ENCODE data around the gene CHMP6.

The CHMP6 gene

DNA sequence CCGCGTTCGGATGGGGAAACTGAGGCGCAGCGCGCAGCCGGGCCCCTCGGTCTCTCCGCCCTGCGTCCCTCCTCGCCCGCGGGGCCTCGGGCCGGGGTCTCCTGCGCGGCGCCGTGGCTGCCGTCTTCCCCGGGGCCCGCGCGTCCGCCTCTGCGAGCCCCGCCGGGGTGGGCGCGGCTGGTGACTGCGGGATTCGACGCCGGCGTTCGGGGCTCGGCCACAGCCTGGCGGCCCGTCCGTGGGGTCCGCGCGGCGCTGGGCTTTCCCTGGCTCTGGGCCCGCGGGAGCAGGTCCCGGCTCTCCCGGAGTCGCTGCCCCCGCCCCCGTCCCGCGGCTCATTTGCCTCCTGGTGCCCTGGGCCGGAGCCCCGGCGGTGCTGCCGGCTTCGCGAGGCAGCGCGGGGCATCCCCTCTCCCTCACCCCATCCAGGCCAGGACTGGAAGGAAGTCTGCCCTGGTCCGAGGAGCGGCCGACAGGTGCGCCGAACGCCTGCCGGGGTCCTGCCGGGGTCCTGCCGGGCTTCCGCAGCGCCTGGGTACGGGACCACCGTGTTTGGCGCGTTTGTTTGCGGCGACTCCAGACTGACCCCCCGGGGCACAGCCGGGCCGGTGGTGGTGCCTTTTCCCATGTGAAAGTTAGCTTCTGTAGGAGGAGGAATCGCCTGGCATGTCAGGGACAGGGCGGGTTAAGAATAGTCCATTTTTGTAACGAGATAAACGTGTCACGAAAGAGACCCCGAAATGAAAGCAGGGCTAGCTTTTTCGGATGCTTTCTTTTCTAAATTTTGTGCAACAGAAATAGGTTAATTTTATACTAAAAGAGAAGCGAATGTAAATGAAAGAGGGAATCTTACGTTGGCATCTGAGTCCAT is 671 bp downstream of the CHMP6 start:
- no peak for DNase-seq (ENCODE audit: low read depth in 2 of 3, low spot score in 2 of 3)

DNA sequence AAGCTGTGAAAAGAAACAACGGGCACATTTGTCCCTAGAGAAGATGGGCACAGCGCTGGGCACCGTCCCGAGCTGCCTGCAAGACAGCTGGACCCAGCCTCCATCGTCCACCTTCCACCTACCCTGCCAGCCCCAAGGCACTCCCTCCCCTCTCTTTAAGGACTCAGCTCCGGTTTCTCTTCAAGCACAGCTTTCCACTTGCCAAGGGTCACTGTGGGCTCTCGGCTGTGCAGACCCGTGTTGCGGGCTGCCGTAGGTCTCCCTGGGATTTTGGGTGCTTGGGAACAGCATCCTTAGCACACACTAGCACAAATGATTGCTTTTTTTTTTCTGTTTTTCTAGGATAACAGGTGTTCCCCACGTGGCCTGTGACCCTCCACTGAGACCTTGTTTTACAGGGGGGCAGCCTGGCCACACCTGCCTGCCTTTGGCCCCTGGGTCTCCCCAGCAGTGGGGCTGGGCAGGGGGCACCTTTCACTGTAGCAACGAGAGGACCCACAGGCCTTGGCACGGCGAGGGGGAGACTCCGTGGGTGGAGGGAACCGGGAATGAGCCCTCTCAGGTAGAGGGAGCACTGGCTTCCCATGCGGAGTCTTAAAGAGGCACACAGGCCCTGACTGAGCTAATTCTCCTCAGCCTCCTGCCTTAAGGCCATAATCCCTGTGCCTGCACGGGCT is 1.4 kb downstream of the CHMP6 start:
- DNase-seq (ENCODE audit: low read depth in 2 of 3, low spot score in 2 of 3), result no peak

DNA sequence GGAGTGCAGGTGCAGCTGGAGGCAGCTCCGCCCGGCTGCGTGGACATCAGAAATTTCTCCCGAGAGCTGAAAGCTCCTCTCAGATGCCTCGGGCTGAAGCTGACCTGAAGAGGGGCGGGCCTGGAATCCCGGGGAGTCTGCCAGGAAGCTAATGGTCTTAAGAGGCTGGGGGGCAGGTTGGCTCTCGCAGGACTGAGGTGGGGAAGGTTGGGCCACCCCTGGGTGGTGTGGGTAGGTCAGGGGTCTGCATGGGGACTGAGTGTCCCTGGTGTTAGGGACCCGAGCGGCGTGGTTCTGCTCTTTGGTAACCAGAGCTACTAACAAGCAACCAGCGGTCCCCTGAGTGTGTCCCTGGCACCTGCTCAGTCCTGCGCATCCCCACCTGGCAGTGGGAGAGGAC is 3.5 kb downstream of the CHMP6 start:
- DNase-seq (ENCODE audit: low read depth in 2 of 3, low spot score in 2 of 3), result no peak

DNA sequence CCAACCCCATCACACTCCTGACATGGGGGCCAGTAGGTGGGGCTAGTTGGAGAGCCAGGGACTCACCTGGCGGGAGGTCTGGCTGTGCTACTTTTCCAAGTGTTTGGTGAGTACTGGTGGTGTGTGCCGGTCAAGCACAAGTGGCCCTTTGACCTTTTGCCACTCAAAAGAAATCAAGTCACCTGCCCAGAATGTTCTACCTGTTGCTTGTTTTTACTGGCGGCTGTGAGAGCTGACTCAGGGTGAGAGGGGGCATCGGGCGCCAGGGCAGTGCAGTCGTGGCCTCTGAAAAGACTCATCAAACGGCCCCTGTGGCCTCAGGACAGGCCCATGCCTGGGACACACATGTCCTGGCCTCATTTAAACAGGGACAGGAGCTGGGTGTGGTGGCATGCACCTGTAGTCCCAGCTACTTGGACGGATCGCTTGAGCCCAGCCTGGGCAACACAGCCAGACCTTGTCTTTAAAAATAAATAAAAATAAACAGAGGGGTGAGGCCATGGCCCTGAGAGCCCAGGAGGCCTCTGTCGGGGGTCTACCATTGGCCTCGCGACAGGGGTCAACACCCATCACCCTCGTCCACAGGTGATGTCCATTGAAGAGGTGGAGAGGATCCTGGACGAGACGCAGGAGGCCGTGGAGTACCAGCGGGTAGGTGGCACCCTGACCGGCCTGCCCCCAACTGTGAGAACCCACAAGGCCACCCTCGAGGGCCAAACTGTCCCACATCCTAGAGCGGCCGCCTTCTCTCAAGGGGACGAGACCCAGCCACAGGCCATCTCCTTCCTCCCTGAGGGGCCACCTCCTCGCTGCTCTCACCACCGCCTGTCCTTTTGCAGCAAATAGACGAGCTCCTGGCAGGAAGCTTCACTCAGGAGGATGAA is 5.0 kb downstream of the CHMP6 start:
- DNase-seq (ENCODE audit: low read depth in 2 of 3, low spot score in 2 of 3), result no peak

DNA sequence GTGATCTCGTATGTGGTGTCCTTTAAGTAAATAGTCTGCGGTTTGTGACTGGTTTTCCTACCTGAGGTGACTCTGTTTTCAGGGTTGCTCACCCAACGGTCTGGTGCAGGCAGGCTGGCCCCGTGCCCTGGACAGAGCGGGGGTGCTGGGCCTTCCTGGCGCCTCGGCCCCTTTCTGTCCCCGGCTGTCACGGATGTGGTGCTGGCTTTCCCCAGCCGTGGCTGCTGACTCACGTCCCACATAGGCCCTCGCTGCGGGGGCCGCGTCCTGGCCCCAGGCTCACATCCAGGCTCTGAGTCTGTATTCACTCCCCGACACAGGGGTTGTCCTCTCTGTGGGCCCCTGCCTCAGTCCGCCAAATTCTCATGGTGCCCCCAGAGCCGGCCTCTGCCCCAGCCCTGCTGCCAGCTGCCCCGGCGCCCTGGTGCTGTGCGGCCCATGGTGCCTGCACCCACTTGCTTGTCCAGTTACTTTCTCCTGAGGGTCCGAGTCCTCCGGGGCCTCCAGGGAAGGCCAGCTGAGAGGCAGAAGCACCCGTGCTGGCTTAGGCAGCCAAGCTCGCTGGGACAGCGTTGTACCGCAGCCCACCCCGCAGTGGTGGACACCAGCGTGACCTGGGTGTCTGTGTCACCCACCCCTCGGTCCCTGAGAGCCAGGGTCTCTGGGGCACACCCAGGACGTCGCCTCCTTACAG is 5.9 kb downstream of the CHMP6 start:
- no peak for DNase-seq (ENCODE audit: low read depth in 2 of 3, low spot score in 2 of 3)

DNA sequence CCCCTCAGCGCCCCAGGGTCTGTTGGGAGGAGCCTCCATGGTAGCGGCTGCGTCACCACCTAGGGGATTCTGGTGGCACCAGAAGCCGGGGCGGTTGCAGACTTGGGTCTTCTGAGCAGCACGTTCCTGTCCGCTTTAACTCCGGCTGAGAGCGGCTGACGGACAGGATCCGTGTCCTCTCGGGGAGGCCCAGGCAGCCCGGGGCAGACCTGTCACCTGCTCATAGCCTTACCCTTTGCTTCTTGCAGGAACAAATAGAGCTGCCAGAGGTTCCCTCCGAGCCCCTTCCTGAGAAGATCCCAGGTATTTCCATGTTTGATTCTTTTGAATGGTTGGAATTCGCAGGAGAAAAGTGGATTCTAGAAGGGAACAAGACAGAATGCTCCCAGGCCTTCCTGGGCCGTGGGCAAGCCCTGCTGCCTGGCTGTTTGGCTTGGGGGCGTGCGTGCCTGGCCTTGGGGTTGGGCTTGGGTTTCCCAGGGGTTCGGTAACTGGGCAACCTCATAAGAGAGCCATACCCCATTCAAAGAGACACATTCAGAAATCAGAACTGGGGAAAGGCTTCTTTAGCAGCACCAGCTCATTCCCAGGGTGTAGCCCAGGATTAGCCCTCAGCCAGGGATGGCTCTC is 6.6 kb downstream of the CHMP6 start:
- no peak for DNase-seq (ENCODE audit: low read depth in 2 of 3, low spot score in 2 of 3)

DNA sequence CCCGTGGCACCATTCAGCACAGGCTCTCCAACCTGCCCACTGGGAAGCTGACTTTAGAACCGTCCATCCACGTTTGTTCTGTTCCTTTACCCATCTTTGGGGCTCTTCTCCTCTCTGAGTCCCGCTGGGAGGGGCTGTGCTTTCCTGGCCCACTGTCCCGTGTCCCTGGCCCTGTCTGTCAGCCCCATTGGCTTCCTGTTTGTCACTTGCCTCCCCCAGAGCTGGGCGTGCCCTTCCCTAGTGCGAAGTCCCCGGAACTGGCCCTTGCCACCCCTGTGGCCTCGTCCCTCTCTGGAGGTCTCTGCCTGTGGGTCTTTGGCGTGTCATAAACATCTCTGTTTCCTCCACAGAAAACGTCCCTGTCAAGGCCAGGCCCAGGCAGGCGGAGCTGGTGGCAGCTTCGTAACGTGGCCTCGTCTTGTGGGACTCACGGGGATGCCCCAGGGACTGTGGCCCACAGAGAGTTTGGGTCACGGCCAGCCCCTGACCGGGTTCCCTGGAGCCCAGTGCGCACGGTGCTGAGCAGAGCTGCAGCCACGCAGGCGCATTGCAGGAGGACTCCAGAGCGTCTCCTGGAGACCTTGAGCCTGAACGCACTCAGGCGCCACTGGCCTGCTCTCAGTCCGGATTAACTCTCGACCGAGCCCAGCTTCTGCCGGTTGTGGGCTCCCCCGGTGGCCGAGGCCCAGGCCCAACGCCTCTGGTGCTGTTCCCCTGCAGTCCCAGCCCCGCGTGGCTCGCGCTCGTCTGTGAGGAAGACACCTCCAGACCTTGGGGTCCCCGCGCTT is 7.3 kb downstream of the CHMP6 start:
- no peak for DNase-seq (ENCODE audit: low read depth in 2 of 3, low spot score in 2 of 3)

DNA sequence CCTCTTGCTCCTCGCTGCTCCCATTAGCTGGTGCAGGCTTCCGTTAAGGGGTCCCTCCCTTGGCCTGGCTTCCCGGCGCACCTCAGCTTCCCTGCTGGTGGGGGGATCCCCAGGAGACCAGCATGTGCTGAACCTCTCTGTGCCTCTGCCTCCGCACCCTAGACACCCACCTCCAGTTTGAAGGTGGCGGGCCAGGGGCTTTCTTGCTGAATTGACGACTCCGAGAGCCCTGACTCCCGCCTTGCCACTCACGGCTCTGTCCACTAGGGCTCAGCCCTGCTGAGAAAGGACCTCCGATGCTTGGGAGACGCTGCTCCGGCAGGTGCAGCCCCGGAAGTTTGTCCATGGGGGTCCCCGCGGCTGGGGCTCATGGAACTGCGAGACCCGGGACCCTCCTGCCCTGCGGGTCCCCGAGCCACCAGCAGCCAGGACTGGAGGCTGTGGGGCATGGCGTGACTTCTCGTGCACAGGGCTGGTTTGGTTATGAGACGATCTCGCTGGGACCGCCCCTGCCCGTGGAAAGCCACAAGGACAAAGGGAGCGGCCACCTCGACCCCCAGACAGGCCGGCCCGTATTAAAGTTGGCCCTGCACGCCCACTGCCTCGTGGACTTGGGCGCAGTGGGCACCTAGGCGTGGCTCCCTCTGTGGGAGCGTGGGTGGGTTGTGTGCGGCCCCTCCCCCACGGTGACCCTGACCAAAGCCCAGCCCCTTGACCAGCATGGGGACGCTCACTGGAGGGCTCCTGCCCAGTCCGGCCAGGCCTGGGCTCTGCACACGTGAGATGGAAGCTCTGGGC is 8.1 kb downstream of the CHMP6 start:
- no peak for DNase-seq (ENCODE audit: low read depth in 2 of 3, low spot score in 2 of 3)

DNA sequence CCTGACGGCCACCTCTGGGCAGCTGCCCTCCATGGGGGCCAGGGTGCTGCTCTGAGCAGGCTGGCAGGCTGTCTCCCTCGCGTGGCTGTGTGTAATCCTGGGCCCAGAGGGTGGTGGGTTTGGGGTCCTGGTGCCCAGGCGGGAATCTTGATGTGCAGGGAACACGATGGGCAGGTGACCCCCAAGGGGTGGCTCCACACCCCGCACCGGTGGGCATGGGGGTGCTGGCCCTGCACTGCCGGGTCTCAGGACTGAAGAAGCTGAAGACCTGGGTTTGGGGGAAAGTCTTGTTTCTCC is 8.6 kb downstream of the CHMP6 start:
- no peak for DNase-seq (ENCODE audit: low read depth in 2 of 3, low spot score in 2 of 3)

DNA sequence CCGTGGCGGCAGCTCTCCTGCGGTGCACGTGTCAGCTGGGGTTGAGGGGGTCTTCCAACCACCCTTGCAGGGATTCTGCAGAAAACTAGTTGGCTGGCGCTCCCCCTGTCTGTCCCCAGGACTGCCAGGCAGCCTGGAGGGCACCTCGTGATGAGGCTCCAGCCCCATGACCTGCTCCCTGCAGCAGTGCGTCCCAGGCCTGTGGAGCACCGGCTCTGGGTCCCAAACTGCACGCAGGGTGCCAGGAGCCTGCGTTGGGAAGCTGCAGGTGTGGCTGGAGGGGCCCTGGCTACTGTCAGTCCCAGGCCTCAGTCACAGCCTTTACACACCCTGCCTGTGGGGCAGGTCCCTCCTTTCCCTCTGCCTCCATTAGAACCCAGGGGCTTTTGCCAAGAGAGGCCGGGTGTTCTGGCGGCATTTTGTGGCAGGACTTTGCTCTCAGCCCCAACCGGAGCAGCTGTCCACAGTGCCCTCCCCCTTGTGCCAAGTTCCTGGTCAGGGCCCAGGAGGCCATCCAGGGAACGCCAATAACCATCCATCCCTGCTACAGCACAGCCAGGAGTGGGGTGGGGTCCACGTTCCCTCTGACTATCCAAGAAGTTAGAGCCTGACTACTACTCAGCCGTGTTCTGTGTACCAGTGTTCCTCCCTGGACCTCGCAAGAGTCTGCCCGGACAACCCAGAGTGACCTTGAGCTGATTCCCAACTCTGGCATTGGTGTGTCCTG is 9.2 kb downstream of the CHMP6 start:
- DNase-seq (ENCODE audit: low read depth in 2 of 3, low spot score in 2 of 3), result no peak

DNA sequence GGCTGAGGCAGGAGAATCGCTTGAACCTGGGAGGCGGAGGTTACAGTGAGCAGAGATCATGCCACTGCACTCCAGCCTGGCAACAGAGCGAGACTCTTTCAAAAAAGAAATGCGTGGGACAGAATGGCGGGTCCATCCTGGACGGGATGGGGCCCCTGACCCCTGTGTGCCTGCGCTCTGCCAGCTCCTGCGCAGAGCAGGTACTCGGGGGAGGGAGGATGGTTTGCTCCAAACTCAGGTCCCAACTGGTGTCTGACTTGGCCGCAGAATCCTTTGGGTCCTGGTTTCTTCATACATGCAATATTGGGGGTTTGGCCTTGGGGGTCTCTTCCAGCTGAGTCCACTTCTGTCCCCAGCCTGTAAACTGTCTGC is 10.4 kb downstream of the CHMP6 start:
- no peak for DNase-seq (ENCODE audit: low read depth in 2 of 3, low spot score in 2 of 3)

DNA sequence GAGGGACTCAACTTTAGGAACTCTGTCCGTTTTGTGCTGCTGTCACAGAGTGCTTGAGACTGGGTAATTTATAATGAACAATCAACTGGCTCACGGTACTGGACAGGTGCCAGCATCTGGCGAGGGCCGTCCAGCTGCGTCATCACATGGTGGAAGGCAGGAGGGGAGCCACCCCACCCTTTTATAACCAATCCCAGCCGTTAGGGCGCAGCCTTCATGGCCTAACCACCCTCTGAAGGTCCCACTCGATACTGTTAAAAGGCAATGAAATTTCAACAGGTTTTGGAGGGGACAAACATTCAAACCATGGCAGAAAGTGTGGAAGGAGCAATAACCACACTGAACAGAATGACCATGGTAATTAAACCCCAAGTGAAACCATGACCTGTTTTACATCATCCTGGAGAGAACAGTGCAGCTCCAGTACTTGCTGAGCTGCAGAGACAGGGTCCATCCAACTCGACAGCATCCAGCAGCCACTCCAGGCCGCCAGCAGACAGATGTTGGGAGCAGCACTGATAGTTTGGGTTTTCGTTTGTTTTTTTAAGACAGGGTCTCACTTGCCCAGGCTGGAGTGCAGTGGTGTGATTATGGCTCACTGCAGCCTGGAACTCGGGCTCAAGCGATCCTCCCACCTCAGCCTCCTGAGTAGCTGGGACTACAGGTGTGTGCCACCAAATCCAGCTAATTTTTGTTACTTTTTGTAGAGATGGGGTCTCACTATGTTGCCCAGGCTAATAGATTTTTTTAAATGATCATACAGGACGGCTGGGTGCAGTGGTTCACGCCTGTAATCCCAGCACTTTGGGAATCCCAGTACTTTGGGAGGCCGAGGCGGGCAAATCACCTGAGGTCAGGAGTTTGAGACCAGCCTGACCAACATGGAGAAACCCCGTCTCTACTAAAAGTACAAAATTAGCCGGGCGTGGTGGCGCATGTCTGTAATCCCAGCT is 11.0 kb downstream of the CHMP6 start:
- DNase-seq (ENCODE audit: low read depth in 2 of 3, low spot score in 2 of 3), result no peak

DNA sequence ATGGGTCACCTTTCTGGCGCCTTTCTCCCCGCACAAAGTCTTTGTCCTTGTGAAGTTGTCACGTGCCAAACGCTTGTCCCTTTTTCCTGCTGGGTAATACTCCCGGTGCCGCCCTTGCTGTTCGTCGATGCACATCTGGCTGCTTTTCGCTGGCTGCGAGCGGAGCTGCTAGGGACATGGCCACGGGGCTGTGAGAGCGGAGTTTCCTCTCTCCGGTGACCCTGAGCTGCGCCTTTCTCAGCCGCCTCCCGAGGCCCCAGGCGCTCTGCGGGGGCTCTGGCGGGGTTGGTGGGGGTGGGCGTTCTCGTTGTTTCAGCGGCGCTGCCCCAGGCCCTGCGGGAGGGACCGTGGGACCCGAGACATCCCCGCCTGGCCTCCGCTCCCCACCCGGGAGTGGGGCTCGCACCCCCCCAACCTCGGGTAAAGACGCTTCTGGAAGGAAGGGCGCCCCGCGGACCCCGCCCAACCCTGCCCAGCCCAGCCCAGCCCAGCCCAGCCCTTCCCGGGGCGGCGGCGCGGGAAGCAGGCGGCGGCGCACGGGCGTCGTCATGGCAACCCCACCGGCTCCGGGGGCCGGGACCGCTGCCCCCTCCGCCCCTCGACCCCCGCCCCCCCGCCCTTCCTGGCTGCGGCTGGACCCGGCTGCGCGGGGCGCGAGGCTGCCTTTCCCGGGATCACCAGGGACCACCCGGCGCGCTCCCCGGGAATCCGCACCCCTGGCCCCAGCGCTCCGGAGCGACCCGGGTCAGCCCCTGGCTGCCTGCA is 12.3 kb downstream of the CHMP6 start:
- DNase-seq (ENCODE audit: low read depth in 2 of 3, low spot score in 2 of 3), result no peak

DNA sequence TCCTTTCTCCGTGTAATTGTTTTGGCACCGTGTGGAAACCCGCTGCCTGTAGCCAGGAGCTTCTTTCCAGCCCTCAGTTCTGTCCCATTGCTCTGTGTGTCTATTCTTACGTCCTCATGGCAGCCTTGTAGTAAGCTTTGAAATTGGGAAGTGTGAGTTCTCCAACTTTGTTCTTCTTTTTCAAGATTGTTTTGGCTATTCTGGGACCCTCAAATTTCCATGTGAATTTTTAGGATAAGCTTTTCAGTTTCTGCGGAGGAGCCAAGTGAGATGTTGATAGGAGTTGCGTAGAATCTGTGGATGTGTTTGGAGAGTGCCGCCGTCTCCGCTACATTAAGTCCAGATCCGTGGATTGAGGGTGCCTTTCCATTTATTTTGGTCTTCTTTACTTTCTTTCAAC is 15.2 kb downstream of the CHMP6 start:
- no peak for DNase-seq (ENCODE audit: low read depth in 2 of 3, low spot score in 2 of 3)

DNA sequence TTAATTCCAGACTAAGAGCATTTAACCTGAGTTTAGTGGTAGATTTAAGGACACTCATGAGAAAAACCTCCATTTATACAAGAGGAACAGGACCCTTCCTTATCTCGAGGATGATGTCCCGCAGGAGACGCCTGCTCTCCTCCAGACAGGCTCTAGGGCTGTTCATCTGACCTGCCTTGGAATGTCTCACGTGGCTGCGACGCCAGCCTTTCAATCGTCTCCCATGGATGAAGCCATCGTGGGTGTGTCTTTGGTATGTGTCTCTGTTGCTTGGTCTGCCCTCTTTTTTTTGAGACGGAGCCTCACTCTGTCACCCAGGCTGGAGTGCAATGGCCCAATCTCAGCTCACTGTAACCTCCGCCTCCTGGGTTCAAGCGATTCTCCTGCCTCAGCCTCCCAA is 16.5 kb downstream of the CHMP6 start:
- no peak for DNase-seq (ENCODE audit: low read depth in 2 of 3, low spot score in 2 of 3)

DNA sequence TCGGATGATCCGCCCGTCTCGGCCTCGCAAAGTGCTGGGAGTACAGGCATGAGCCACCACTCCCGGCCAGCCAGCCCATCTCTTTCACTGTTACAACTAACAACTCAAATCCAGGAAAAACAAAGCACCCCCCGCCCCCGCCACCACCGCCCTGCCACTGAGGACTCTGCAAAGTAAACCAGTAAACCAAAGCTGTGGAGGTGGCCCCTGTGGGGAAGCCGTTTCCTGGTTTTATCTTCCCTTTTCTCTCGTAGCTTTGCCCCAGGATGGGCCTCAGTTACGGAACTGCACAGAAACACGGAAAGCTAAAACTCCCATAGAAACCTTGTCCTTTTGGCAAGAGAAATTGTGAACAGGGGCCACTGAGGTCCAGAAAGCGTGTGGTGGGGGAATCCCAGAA is 17.5 kb downstream of the CHMP6 start:
- no peak for DNase-seq (ENCODE audit: low read depth in 2 of 3, low spot score in 2 of 3)

DNA sequence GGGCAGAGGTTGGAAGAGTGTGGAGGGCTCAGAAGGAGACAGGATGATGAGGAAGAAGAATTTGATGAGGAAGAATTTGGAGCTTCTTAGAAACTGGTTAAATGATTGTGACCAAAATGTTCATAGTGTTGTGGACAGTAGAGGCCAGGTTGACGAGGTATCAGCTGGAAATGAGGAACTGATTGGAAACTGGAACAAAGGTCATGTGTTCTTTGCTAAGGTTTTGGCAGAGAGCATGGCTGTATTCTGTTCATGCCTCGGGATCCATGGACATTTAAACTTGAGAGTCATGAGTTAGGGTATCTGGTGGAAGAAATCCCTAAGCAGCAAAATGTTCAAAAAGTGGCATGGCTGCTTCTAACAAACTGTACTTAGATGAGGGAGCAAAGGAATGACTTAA is 19.3 kb downstream of the CHMP6 start:
- no peak for DNase-seq (ENCODE audit: low read depth in 2 of 3, low spot score in 2 of 3)
